Amygdala (tissue), 56 donors: ENCODE measurements around the gene HOXC4.
A peak's percentile ranks its signal among the peaks of the same experiment; 100 is the strongest.

Source experiments
- DNase-seq, 56 donors: peaks; one replicate each; lab custom pipeline; 2025; lab: John Stamatoyannopoulos, UW

HOXC4 gene

GRCh38 chr12:54027442-54027786, 26.2 kb upstream of the HOXC4 start:
- DNase-seq, result no peak

- DNase-seq, result no peak
These were observed 25.1 kb upstream of the HOXC4 start, which contains the start of gene HOXC6 for GRCh38 chr12:54028314-54029201. Gene HOXC6, plus strand, starts transcription at chr12:54028440. Its CDS starts 82 bp downstream, at chr12:54028522.

GRCh38 chr12:54029529-54030441, 23.9 kb upstream of the HOXC4 start:
- no peak for DNase-seq

GRCh38 chr12:54030442-54030801, 23.2 kb upstream of the HOXC4 start:
- no peak for DNase-seq

GRCh38 chr12:54030889-54031471, 22.7 kb upstream of the HOXC4 start:
- DNase-seq, result no peak

GRCh38 chr12:54031480-54031879, 22.2 kb upstream of the HOXC4 start:
- no peak for DNase-seq

- no peak for DNase-seq
These were observed 21.5 kb upstream of the HOXC4 start for GRCh38 chr12:54032086-54032619.

GRCh38 chr12:54032627-54033100, 21.0 kb upstream of the HOXC4 start, which contains the start of gene HOXC5:
Gene HOXC5, plus strand, starts transcription at chr12:54033050. Its CDS starts 73 bp downstream, at chr12:54033123.
- DNase-seq, result peak in 27 of 56 donors; percentile 1 to 68 (median 14)

- DNase-seq, result no peak
These were observed 20.3 kb upstream of the HOXC4 start for GRCh38 chr12:54033106-54033979.

GRCh38 chr12:54033980-54034784, 19.5 kb upstream of the HOXC4 start:
- DNase-seq, result no peak

GRCh38 chr12:54034785-54035310, 18.8 kb upstream of the HOXC4 start:
- DNase-seq, result no peak

GRCh38 chr12:54035568-54036264, 17.9 kb upstream of the HOXC4 start:
- no peak for DNase-seq

GRCh38 chr12:54036620-54037359, 16.8 kb upstream of the HOXC4 start:
- no peak for DNase-seq

- DNase-seq, result no peak
These were observed 16.0 kb upstream of the HOXC4 start for GRCh38 chr12:54037360-54038283.

- DNase-seq, result no peak
These were observed 15.3 kb upstream of the HOXC4 start for GRCh38 chr12:54038284-54038870.
